Measurements from ENCODE around the gene GFM1.
"Not testable (repeated sequence)": the region's sequence is repeated elsewhere in the genome, so short reads cannot be mapped to it uniquely, and the experiment has no call there.

The GFM1 gene

GRCh38 chr3:158672215-158673176 is 28.2 kb downstream of the GFM1 start, which contains the start of gene LXN:
TSS of gene LXN (minus strand) at chr3:158672648. CDS start at chr3:158672478, 170 bp downstream.
- peak in 44 of 56 donors; percentile 1 to 64 (median 23) for DNase-seq

GRCh38 chr3:158678687-158679086 is 34.4 kb downstream of the GFM1 start:
- no peak for DNase-seq

- DNase-seq, result no peak
These were observed 35.2 kb downstream of the GFM1 start for GRCh38 chr3:158679547-158680000.

GRCh38 chr3:158680861-158681260 is 36.5 kb downstream of the GFM1 start:
- no peak for DNase-seq

GRCh38 chr3:158683230-158683962 is 39.1 kb downstream of the GFM1 start:
- DNase-seq, result no peak

GRCh38 chr3:158685159-158685558 is 40.8 kb downstream of the GFM1 start:
- DNase-seq, result no peak

GRCh38 chr3:158693866-158694456 is 49.6 kb downstream of the GFM1 start:
- DNase-seq, result not testable (repeated sequence)

- no peak for DNase-seq
These were observed 52.3 kb downstream of the GFM1 start for GRCh38 chr3:158696618-158697017.

- DNase-seq, result no peak
These were observed 56.2 kb downstream of the GFM1 start for GRCh38 chr3:158700559-158700958.

- DNase-seq, result no peak
These were observed 57.2 kb downstream of the GFM1 start for GRCh38 chr3:158701420-158702065.

- DNase-seq, result no peak
These were observed 58.6 kb downstream of the GFM1 start for GRCh38 chr3:158702815-158703481.

- no peak for DNase-seq
These were observed 59.2 kb downstream of the GFM1 start for GRCh38 chr3:158703566-158703965.

- DNase-seq, result no peak
These were observed 65.3 kb downstream of the GFM1 start for GRCh38 chr3:158709666-158710083.

- no peak for DNase-seq
These were observed 66.3 kb downstream of the GFM1 start for GRCh38 chr3:158710601-158711000.

GRCh38 chr3:158711886-158712285 is 67.6 kb downstream of the GFM1 start:
- no peak for DNase-seq

GRCh38 chr3:158712443-158712842 is 68.1 kb downstream of the GFM1 start:
- DNase-seq, result no peak

GRCh38 chr3:158713094-158713499 is 68.8 kb downstream of the GFM1 start:
- DNase-seq, result peak in 16 of 56 donors; percentile 6 to 52 (median 26)

- DNase-seq, result no peak
These were observed 73.2 kb downstream of the GFM1 start for GRCh38 chr3:158717576-158717975.

- DNase-seq, result no peak
These were observed 74.3 kb downstream of the GFM1 start for GRCh38 chr3:158718490-158719170.

- no peak for DNase-seq
These were observed 77.8 kb downstream of the GFM1 start for GRCh38 chr3:158722108-158722507.
